Dermis microvascular lymphatic vessel endothelial cell (primary cell): ENCODE data around the gene OGDHL. TPM values are rescaled to one million over a fixed set of nuclear protein-coding genes. Genes with fewer than 3 reads are reported as not detected.
"Not testable (repeated sequence)": the region's sequence is repeated elsewhere in the genome, so short reads cannot be mapped to it uniquely, and the experiment has no call there.

Experiments used
- DNase-seq, 2 donors: peaks; one replicate each; pipeline versions ENCODE4 v3.0.0 to v3.0.0-alpha.2; 2010; ENCODE audit warnings: low read depth in 2 of 2
- total RNA-seq: library from RNA; depleted of rRNA; stranded (reverse); fragments of >200 nt; gene quantifications from 2 replicates; pipeline ENCODE4 v1.2.1, GENCODE V29; 2014

OGDHL gene
- total RNA-seq, 1 donor from 2014 or later, result 0.13 TPM

DNA sequence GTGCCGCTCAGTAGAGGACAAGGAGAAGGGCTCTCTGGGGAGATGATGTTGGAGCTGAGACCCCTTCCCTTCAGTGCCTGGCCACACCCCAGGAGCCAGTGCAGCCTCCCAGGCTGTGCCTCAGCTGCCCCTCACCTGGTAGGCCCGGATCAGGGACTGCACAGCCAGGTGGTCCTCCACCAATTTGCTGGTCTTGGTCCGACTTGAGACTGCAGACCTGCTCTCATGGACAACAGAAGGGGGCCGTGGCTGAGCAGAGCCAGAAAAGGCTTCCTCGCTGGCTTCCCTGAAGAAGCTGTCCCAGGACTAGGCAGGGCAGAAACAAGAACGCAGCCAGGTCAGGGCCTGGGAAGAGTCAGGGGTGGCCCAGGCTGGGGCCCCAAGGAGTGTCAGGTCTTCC is 5.5 kb downstream of the OGDHL start:
- DNase-seq, result no peak

GRCh38 chr10:49756031-49756430 is 6.1 kb downstream of the OGDHL start:
- DNase-seq, result no peak

GRCh38 chr10:49754951-49755350 is 7.2 kb downstream of the OGDHL start:
- not testable (repeated sequence) for DNase-seq

GRCh38 chr10:49752584-49752983 is 9.5 kb downstream of the OGDHL start:
- no peak for DNase-seq

DNA sequence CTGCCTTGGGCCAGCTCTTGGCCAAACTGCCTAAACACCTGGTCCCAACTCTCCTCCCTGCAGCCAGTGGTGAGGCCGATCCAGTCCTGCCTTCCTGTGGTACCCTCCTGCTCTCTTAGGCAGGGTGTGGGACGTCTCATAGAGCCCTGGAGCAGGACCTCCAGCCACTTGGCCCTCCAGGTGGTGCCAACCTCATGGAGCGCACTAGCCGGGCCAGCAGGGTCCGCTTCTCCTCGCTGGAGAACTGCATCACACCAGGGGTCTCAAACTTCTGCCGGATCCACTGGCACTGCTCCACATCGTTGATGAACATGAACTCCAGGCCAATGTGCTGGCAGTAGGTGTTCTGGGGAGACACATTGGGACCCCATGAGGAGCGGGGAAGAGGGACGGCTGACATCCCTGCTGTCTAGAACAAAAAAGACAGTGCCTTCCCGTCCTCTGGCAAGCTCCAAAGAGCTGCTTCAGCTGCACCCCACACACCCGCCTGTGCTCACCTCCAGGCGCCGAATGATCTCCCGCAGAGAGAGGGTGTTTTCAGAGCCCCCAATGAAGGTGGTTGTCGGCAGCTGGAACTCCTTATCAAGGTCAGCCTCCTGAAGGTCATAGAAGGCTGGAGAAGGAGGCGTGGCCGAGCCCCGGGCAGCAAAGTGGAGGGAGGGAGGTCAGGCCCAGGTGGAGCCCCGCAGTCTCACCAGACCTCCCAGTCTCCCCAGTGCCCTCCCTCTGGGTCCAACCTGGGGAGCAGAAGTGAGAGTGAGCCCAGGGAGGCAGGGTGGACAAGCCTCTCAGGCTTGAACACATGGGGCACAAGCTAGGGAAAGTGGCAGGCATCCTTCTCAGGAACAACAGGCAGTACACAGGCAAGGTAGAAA is 10.2 kb downstream of the OGDHL start:
- DNase-seq, result no peak

DNA sequence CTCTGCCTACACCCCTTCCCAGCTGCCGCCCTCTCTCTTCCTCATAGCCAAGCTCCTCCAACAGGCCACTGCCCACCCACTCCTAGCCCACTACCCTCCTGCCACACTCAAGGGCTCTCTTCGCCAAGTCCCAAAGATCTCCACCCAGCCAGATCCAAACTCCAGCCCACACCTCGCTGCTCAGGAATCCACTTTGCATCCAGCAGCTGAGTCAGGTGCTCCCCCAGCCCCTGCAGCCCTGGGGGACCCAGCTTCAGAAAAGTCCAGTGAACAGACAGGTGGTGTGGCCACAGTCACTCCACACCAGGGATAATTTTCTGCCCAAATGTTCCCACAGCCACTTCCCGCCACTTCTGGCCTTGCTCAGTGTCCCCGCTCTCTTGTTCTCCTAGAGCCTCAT is 10.9 kb downstream of the OGDHL start:
- DNase-seq, result no peak

GRCh38 chr10:49750546-49750945 is 11.6 kb downstream of the OGDHL start:
- no peak for DNase-seq

GRCh38 chr10:49749556-49750491 is 12.3 kb downstream of the OGDHL start:
- no peak for DNase-seq

DNA sequence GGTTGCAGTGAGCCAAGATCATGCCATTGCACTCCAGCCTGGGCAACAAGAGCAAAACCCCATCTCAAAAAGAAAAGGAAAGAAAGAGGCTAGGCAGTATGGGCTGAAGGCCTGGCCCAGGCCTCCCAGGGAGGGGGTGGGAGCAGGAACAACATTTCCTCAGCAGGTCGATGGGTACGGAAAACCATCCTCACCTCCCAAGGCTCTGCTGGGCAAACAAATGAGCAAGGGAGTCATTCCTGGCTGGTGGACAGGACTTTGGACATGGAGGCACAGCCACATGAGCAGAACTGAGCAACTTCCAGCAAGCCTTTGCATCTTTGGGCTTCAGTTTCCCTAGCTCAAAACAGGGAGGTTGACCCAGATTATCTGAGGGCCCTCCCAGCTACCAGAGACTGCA is 13.0 kb downstream of the OGDHL start:
- no peak for DNase-seq

GRCh38 chr10:49748006-49748405 is 14.1 kb downstream of the OGDHL start:
- DNase-seq, result no peak

GRCh38 chr10:49747303-49747646 is 14.8 kb downstream of the OGDHL start:
- DNase-seq, result no peak

DNA sequence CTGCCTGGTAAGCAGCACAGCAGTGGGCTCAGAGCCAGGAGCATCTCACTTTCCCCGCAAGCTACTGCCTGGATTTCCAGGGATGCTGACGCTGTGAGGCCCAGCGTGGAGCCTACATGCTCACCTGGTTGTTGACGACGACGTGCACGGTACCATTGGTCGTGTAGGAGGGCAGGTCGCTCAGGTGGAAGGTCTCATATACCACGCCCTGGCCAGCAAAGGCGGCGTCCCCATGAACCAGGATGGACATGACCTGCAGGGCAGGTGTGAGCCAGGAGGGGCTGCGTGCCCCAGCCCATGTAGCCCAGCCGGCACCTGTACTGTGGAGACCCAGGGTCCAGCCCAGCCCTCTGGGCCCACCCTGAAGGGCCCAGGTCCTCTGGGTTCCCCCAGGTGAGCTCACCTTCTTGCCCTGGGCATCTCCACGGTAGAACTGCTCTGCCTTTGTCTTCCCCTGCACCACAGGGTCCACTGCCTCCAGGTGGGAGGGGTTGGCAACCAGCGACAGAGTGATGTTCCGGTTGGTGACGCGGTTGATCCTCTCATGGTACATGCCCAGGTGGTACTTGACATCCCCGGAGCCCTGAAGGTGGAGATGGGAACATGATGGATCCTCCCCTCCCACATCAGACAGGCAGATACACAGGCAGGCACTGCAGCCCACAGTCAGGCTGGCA is 15.4 kb downstream of the OGDHL start:
- no peak for DNase-seq

DNA sequence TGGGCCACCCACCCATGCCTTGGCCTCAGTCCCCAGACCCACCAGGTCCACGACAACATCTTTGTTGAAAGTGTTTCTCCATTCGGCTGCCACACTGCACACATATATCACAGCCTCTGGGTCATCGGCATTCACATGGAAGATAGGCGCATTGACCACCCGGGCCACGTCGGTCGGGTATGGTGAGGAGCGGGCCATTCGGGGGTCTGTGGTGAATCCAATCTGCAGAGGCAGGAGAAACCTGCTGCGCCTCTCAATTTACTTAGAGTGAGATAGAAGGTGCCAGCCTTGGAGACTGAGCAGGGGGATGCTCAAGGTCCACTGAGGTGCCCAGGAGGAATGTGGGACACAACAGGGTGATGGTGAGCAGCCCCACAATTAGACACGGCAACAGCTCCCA is 16.4 kb downstream of the OGDHL start:
- no peak for DNase-seq

- DNase-seq, result no peak
Measured at GRCh38 chr10:49744924-49745605, 17.1 kb downstream of the OGDHL start.

DNA sequence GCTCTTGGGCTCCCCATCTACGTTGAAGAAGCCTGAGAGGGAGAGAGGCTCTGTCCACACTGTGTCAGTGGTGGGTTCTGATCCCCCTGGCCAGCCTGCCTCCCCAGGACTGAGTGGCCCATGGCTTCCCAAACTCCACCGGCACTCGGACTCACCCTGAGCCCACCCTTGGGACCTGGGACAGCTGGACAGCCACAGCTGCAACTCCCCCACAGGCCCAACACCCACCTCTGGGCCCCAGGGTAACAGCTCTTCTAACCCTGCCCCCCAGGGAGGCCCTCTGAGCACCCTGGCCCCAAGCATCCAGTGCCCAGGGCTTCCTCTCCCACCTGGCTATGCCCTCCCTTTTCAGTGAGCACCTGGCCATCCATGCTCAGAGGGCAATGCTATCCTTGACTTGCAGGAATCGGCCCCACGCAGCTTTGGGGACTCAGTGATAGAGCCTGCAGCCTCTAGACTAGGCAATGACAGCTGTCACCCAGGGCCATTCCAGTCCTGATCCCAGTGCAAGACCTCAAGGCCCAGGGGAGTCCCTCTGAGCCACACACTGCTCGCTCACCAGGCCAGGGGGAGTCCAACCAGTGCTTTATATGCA is 17.9 kb downstream of the OGDHL start:
- DNase-seq, result no peak

- DNase-seq, result no peak
Measured at GRCh38 chr10:49743464-49744075, 18.6 kb downstream of the OGDHL start.

- no peak for DNase-seq
Measured at GRCh38 chr10:49742683-49743463, 19.2 kb downstream of the OGDHL start.

DNA sequence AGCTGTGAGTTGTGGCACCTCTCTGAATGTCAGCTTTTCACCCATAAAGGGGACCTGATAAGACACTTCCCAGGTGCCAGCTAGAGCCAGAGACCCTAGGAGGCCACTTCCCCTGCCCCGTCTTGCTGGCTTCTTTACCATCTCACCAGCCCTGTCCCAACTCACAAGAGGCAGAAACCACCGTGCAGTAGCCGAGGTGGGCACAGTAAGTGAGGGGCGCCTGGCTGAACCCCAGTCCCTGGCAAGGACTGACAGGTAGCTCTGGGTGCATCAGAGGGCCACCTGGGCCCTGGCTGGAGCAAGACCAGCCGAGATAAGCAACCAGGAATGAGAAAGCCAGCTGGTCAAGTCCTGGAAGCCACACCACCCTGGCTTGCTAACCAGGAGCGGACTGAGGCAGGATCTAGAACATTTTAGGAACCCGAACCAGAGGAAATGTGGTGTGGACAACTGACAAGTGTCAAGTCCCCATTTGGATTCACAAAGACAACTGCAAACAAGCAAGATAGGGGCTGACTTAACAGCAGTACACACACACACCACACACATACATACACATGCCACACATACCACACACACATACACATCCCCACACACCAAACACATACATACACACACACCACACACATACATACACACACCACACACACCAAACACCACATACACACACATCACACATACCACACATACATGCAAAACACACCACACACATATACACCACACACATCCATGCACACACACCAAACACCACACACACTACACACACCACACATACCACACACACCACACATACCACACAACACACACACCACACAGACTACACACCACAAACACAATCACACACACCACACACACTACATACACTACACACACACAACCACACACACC is 20.8 kb downstream of the OGDHL start:
- DNase-seq, result no peak
